Activated CD8-positive, alpha-beta memory T cell treated with anti-CD3 and anti-CD28 coated beads, Interleukin-2, amount 50 U/mL, for 48 hours (primary cell): ENCODE data around the gene C5orf47.

ENCODE experiments used
- DNase-seq: peaks from one replicate; pipeline ENCODE4 v3.0.0-alpha.2; 2020

Gene C5orf47

GRCh38 chr5:173988554-173989431, at the start of gene C5orf47:
Gene C5orf47, plus strand, starts transcription at chr5:173989170. Its CDS starts 94 bp downstream, at chr5:173989264.
- DNase-seq: no peak

- no peak for DNase-seq
Measured at GRCh38 chr5:173940269-173940668, 48.7 kb upstream of the C5orf47 start.

GRCh38 chr5:173941102-173941501, 47.9 kb upstream of the C5orf47 start:
- no peak for DNase-seq

- no peak for DNase-seq
Measured at GRCh38 chr5:173941758-173942401, 47.1 kb upstream of the C5orf47 start.

- no peak for DNase-seq
Measured at GRCh38 chr5:173944511-173944910, 44.5 kb upstream of the C5orf47 start.

- no peak for DNase-seq
Measured at GRCh38 chr5:173945160-173945559, 43.8 kb upstream of the C5orf47 start.

GRCh38 chr5:173946323-173946722, 42.6 kb upstream of the C5orf47 start:
- DNase-seq: no peak

- DNase-seq: no peak
Measured at GRCh38 chr5:173950829-173951228, 38.1 kb upstream of the C5orf47 start.

GRCh38 chr5:173953528-173954090, 35.4 kb upstream of the C5orf47 start:
- no peak for DNase-seq

- DNase-seq: no peak
Measured at GRCh38 chr5:173954671-173955521, 34.1 kb upstream of the C5orf47 start.

GRCh38 chr5:173960986-173961385, 28.0 kb upstream of the C5orf47 start:
- DNase-seq: no peak

GRCh38 chr5:173961418-173961817, 27.6 kb upstream of the C5orf47 start:
- no peak for DNase-seq

- no peak for DNase-seq
Measured at GRCh38 chr5:173962436-173962972, 26.5 kb upstream of the C5orf47 start.

GRCh38 chr5:173963182-173963838, 25.7 kb upstream of the C5orf47 start:
- no peak for DNase-seq

GRCh38 chr5:173963867-173964441, 25.0 kb upstream of the C5orf47 start:
- no peak for DNase-seq

GRCh38 chr5:173964506-173964905, 24.5 kb upstream of the C5orf47 start:
- no peak for DNase-seq

GRCh38 chr5:173967241-173967640, 21.7 kb upstream of the C5orf47 start:
- no peak for DNase-seq

- DNase-seq: no peak
Measured at GRCh38 chr5:173968154-173968797, 20.7 kb upstream of the C5orf47 start.

GRCh38 chr5:173969167-173970049, 19.6 kb upstream of the C5orf47 start:
- no peak for DNase-seq
